Panc1 (cell line): ENCODE measurements around the gene SEMA5B. TPM values are rescaled to one million over a fixed set of nuclear protein-coding genes. Genes with fewer than 3 reads are reported as not detected.
A peak's percentile ranks its signal among the peaks of the same experiment; 100 is the strongest.

Experiments
- ATAC-seq: fragments of 200-7000 bp; cut with Tn5 transposase; 2 replicates; pipeline ENCODE4 v1.9.1; 2020; ENCODE audit warnings: mild to moderate bottlenecking, moderate library complexity
- BruUV-seq: library from RNA; stranded (reverse); fragments of 400-500 nt; replicated peaks from 2 replicates; lab custom pipeline; 2021; lab: Mats Ljungman, UMichigan
- CTCF ChIA-PET: fragments of 300-600 bp; sonication (Branson Sonifier 250); formaldehyde crosslinking; loops from one replicate; lab custom pipeline; 2022; ENCODE audit warnings: antibody characterized with exemption; lab: Charles Lee
- POLR2A ChIA-PET: fragments of 300-600 bp; sonication (Branson Sonifier 250); formaldehyde crosslinking; loops from one replicate; lab custom pipeline; 2022; ENCODE audit warnings: antibody characterized with exemption; lab: Charles Lee
- DNase-seq: peaks from one replicate; pipeline ENCODE4 v3.0.0-alpha.2; 2010; ENCODE audit warnings: low read depth, low spot score
- H3K27ac ChIP-seq: 2 replicates; pipeline ENCODE4 v1.5.1; 2011; ENCODE audit warnings: mild to moderate bottlenecking, low read length, inconsistent platforms
- H3K27me3 ChIP-seq: fragments of 200-500 bp; sonication (Bioruptor generic); 2 replicates; pipeline ENCODE4 v1.6.0; 2014; ENCODE audit warnings: low read length, inconsistent platforms; ENCODE audit not compliant: control insufficient read depth, insufficient read depth
- H3K36me3 ChIP-seq: fragments of 200-500 bp; sonication (Bioruptor generic); 2 replicates; pipeline ENCODE4 v1.5.1; 2014; ENCODE audit warnings: inconsistent platforms, mild to moderate bottlenecking, low read length, moderate library complexity; ENCODE audit not compliant: control insufficient read depth, insufficient read depth
- H3K4me1 ChIP-seq: 2 replicates; pipeline ENCODE4 v1.5.1; 2011; ENCODE audit warnings: inconsistent platforms, mild to moderate bottlenecking, low read length, moderate library complexity; ENCODE audit not compliant: control insufficient read depth, insufficient read depth
- H3K4me3 ChIP-seq, 2 experiments: 2 replicates each; pipeline ENCODE4 v1.5.1; 2011 to 2012; ENCODE audit warnings: low read depth in 2 of 2, low read length in 2 of 2, mild to moderate bottlenecking in 2 of 2, inconsistent platforms in 1 of 2, moderate library complexity in 1 of 2
- H3K9me3 ChIP-seq: fragments of 200-500 bp; sonication (Bioruptor generic); 2 replicates; pipeline ENCODE4 v1.5.1; 2014; ENCODE audit warnings: low read depth, mild to moderate bottlenecking, inconsistent platforms, low read length, moderate library complexity; ENCODE audit not compliant: control insufficient read depth, insufficient read depth
- POLR2AphosphoS5 ChIP-seq: IDR thresholded peaks from 2 replicates; pipeline ENCODE4 v1.6.1; 2012; ENCODE audit warnings: mild to moderate bottlenecking, low read depth, low read length, moderate library complexity
- SIN3A ChIP-seq: IDR thresholded peaks from 2 replicates; pipeline ENCODE4 v1.6.1; 2012; ENCODE audit warnings: low read depth, mild to moderate bottlenecking, low read length, moderate library complexity, borderline replicate concordance; ENCODE audit not compliant: insufficient read depth
- TCF7L2 ChIP-seq: IDR thresholded peaks from 2 replicates; pipeline ENCODE4 v1.6.1; 2011; ENCODE audit warnings: mild to moderate bottlenecking, low read depth, low read length, inconsistent platforms
- in situ Hi-C: cut with HindIII; loops from 2 replicates; pipeline ENCODE4 v1.10.0; 2016; ENCODE audit warnings: low sequenced_read_pairs, low pct_unique_long_range_greater_than_20kb
- intact Hi-C: fragments of 100-400 bp; cut with micrococcal nuclease; formaldehyde crosslinking; loops from one replicate; pipeline ENCODE4 v1.10.0; 2022; ENCODE audit not compliant: unreplicated experiment
- total RNA-seq: library from RNA; stranded (reverse); gene quantifications from one replicate; pipeline ENCODE4 v1.2.1, GENCODE V29; 2021; ENCODE audit not compliant: unreplicated experiment
- TF ChIP-seq, protein P1 (sequence below): fragments of 450-650 bp; IDR thresholded peaks from 2 replicates; pipeline ENCODE4 v1.5.1; 2017; ENCODE audit warnings: mild to moderate bottlenecking
- TF ChIP-seq, protein P2 (sequence below), 2 experiments: IDR thresholded peaks; 2 replicates each; pipeline ENCODE4 v1.6.1; 2011 to 2012; ENCODE audit warnings: low read depth in 2 of 2, control low read depth in 1 of 2, low read length in 1 of 2, mild to moderate bottlenecking in 1 of 2, moderate library complexity in 1 of 2; ENCODE audit not compliant: insufficient read depth in 1 of 2

Gene SEMA5B
- total RNA-seq, 1 experiment from 2014 or later, result 1.2 TPM

DNA sequence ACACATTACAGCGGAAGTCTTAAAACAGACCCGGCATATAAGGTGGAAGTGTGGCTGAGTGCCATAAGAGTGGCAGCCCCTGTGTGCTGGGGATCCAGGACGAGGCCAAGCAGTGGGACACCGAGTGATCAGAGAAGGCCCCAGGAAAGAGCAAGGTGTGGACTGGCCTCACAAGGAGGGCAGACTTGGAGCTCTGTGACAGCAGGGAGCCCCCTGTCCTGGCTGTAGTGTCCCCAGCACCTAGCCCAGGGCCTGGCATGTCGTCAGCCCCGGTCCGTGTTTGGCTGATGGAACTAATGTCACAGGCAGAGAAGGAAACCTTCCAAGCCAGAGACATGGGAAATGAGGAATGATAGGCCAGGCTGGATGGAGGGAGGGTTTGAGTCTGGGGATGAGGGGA is 44.0 kb upstream of the SEMA5B start:
- no peaks in the 10 kb centered on the region for H3K36me3 ChIP-seq
- 0 out of 2 replicates have a peak overlapping the region, but pooled peaks have one; percentile 19 for H3K27ac ChIP-seq
- DNase-seq, result no peak
- no peak overlapping the region for H3K4me3 ChIP-seq
- no peaks in the 10 kb centered on the region for H3K9me3 ChIP-seq
- no peak for ATAC-seq
- no peaks in the 10 kb centered on the region for H3K27me3 ChIP-seq
- in situ Hi-C loops, result no loop called here
- CTCF ChIA-PET, result no interaction called here
- no TSS peak for BruUV-seq
- peaks cover 45% of the 10 kb centered on the region for H3K4me1 ChIP-seq
- intact Hi-C loops, result no loop called here
- POLR2A ChIA-PET, result no interaction called here
- TF ChIP-seq SIN3A (no peak), POLR2AphosphoS5 (no peak), TCF7L2 (no peak)
- TF ChIP-seq, protein P1, sequence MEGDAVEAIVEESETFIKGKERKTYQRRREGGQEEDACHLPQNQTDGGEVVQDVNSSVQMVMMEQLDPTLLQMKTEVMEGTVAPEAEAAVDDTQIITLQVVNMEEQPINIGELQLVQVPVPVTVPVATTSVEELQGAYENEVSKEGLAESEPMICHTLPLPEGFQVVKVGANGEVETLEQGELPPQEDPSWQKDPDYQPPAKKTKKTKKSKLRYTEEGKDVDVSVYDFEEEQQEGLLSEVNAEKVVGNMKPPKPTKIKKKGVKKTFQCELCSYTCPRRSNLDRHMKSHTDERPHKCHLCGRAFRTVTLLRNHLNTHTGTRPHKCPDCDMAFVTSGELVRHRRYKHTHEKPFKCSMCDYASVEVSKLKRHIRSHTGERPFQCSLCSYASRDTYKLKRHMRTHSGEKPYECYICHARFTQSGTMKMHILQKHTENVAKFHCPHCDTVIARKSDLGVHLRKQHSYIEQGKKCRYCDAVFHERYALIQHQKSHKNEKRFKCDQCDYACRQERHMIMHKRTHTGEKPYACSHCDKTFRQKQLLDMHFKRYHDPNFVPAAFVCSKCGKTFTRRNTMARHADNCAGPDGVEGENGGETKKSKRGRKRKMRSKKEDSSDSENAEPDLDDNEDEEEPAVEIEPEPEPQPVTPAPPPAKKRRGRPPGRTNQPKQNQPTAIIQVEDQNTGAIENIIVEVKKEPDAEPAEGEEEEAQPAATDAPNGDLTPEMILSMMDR, result no peak
- TF ChIP-seq, protein P2, sequence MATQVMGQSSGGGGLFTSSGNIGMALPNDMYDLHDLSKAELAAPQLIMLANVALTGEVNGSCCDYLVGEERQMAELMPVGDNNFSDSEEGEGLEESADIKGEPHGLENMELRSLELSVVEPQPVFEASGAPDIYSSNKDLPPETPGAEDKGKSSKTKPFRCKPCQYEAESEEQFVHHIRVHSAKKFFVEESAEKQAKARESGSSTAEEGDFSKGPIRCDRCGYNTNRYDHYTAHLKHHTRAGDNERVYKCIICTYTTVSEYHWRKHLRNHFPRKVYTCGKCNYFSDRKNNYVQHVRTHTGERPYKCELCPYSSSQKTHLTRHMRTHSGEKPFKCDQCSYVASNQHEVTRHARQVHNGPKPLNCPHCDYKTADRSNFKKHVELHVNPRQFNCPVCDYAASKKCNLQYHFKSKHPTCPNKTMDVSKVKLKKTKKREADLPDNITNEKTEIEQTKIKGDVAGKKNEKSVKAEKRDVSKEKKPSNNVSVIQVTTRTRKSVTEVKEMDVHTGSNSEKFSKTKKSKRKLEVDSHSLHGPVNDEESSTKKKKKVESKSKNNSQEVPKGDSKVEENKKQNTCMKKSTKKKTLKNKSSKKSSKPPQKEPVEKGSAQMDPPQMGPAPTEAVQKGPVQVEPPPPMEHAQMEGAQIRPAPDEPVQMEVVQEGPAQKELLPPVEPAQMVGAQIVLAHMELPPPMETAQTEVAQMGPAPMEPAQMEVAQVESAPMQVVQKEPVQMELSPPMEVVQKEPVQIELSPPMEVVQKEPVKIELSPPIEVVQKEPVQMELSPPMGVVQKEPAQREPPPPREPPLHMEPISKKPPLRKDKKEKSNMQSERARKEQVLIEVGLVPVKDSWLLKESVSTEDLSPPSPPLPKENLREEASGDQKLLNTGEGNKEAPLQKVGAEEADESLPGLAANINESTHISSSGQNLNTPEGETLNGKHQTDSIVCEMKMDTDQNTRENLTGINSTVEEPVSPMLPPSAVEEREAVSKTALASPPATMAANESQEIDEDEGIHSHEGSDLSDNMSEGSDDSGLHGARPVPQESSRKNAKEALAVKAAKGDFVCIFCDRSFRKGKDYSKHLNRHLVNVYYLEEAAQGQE (IDR thresholded peaks at IDR 0.05; ENCODE audit: insufficient read depth in 1 of 2, low read depth in 2 of 2, low read length in 1 of 2), result no peak

DNA sequence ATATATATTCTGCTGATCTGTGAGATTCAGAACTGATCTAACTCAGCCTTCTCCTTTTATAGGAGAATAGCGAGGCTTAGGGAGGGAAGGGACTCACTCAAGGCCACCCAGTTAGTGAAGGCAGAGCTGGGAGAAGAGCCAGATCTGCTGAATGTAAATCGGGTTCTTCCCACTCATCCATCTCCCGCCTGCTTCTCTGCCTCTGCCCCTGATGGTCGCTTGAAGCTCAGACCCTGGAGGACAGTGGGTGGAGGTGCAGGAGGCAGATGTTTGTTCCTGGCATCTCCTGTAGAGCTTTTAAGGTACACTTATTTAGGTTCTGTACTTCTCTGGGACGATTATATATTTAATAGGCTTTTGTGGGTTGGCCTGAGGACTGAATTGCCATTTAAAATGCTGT is 43.6 kb upstream of the SEMA5B start:
- Histone ChIP-seq H3K27ac (0 out of 2 replicates have a peak overlapping the region, but pooled peaks have one; percentile 19), H3K4me1 (peaks cover 40% of the 10 kb centered on the region), H3K9me3 (no peaks in the 10 kb centered on the region), H3K36me3 (no peaks in the 10 kb centered on the region), H3K4me3 (no peak overlapping the region), H3K27me3 (no peaks in the 10 kb centered on the region)
- CTCF ChIA-PET, result no interaction called here
- no peak for ATAC-seq
- intact Hi-C loops (no loop called here), in situ Hi-C loops (no loop called here)
- TF ChIP-seq, protein P2 (IDR thresholded peaks at IDR 0.05; ENCODE audit: insufficient read depth in 1 of 2, low read depth in 2 of 2, low read length in 1 of 2), result no peak
- no peak for TF ChIP-seq POLR2AphosphoS5
- no TSS peak for BruUV-seq
- POLR2A ChIA-PET, result no interaction called here
- DNase-seq, result no peak
